HepG2 (cell line): ENCODE data around the gene SNX2. TPM values are rescaled to one million over a fixed set of nuclear protein-coding genes. Genes with fewer than 3 reads are reported as not detected.

Source experiments
- ATAC-seq: fragments of 200-7000 bp; cut with Tn5 transposase; 3 replicates; pipeline ENCODE4 v1.9.1; 2020; ENCODE audit warnings: mild to moderate bottlenecking, moderate library complexity
- BruUV-seq: library from RNA; stranded (reverse); fragments of 400-500 nt; replicated peaks from 2 replicates; lab custom pipeline; 2021; lab: Mats Ljungman, UMichigan
- CTCF ChIA-PET: fragments of 300-600 bp; formaldehyde crosslinking; extraction: SDS; loops from one replicate; lab custom pipeline; 2021; ENCODE audit warnings: low total read pairs, inconsistent platforms, low intra/inter-chr PET ratio; lab: Yijun Ruan, JAX
- POLR2A ChIA-PET: fragments of 350-600 bp; sonication (Branson Sonifier 250); formaldehyde crosslinking; loops from one replicate; lab custom pipeline; 2020; ENCODE audit warnings: antibody characterized with exemption, inconsistent platforms; lab: Yijun Ruan, JAX
- DNase-seq: peaks from one replicate; pipeline ENCODE4 v3.0.0-alpha.2; 2015; ENCODE audit warnings: low spot score
- FAIRE-seq: peaks from 3 replicates; lab custom pipeline; 2011; peaks lifted over from hg19 to GRCh38; lab: Jason Lieb, UNC
- H2AFZ ChIP-seq: one replicate; pipeline ENCODE4 v1.6.1; 2011; ENCODE audit warnings: low read length, inconsistent platforms
- H3K27ac ChIP-seq: fragments of 300-600 bp; 3 replicates; pipeline ENCODE4 v1.8.0; 2011; ENCODE audit warnings: mixed run types, mild to moderate bottlenecking, mixed read lengths, low read length, inconsistent platforms; ENCODE audit not compliant: insufficient read depth; ENCODE audit errors: extremely low read length
- H3K27me3 ChIP-seq, 2 experiments: fragments of 200-600 bp in 1 of 2; 2 replicates in 1 of 2; 3 replicates in 1 of 2; pipeline versions ENCODE4 v1.6.0 to v1.8.0; 2011; ENCODE audit warnings: low read length in 2 of 2, mild to moderate bottlenecking in 2 of 2, moderate library complexity in 2 of 2, inconsistent platforms in 1 of 2; ENCODE audit not compliant: insufficient read depth in 2 of 2, control insufficient read depth in 1 of 2
- H3K36me3 ChIP-seq, 2 experiments: fragments of 200-600 bp in 1 of 2; replicated peaks in 1 of 2; 2 replicates in 1 of 2; 3 replicates in 1 of 2; pipeline versions ENCODE4 v1.5.1 to v1.8.0; 2011; ENCODE audit warnings: low read length in 2 of 2, inconsistent platforms in 1 of 2; ENCODE audit not compliant: insufficient read depth in 2 of 2, control insufficient read depth in 1 of 2
- H3K4me1 ChIP-seq: 2 replicates; pipeline ENCODE4 v1.5.1; 2012; ENCODE audit warnings: low read length, inconsistent platforms; ENCODE audit not compliant: insufficient read depth
- H3K4me2 ChIP-seq: 2 replicates; pipeline ENCODE4 v1.6.0; 2011; ENCODE audit warnings: low read depth, low read length, inconsistent platforms
- H3K4me3 ChIP-seq, 3 experiments: fragments of 200-600 bp in 1 of 3; sonication (generic), shearing (Covaris generic) in 1 of 3; replicated peaks in 1 of 3; 2 replicates each; pipeline ENCODE4 v1.5.1; 2011 to 2016; ENCODE audit warnings: low read length in 3 of 3, inconsistent platforms in 2 of 3, low read depth in 2 of 3, mild to moderate bottlenecking in 2 of 3, control low read depth in 1 of 3, mixed read lengths in 1 of 3; ENCODE audit not compliant: insufficient read depth in 1 of 3
- H3K79me2 ChIP-seq: one replicate; pipeline ENCODE4 v1.6.1; 2011; ENCODE audit warnings: low read length, inconsistent platforms; ENCODE audit not compliant: insufficient read depth
- H3K9ac ChIP-seq: 2 replicates; pipeline ENCODE4 v1.6.0; 2011; ENCODE audit warnings: mild to moderate bottlenecking, low read depth, low read length, inconsistent platforms; ENCODE audit not compliant: insufficient read depth
- H3K9me3 ChIP-seq: 2 replicates; pipeline ENCODE4 v1.5.1; 2012; ENCODE audit warnings: mild to moderate bottlenecking, low read length
- H4K20me1 ChIP-seq: 2 replicates; pipeline ENCODE4 v1.6.0; 2011; ENCODE audit warnings: inconsistent platforms, mild to moderate bottlenecking, low read length, moderate library complexity; ENCODE audit not compliant: insufficient read depth
- MAFF ChIP-seq: IDR thresholded peaks from 2 replicates; pipeline ENCODE4 v1.6.1; 2011; ENCODE audit warnings: low read depth, low read length, improper control_type of control experiment
- NKX3-1 ChIP-seq: sonication (generic); formaldehyde crosslinking; IDR thresholded peaks from 2 replicates; pipeline ENCODE4 v1.5.0; 2020; ENCODE audit warnings: missing genetic modification reagents
- SETDB1 ChIP-seq: sonication (generic); formaldehyde crosslinking; IDR thresholded peaks from 2 replicates; pipeline ENCODE4 v1.5.1; 2020; ENCODE audit warnings: missing genetic modification reagents, mild to moderate bottlenecking, borderline replicate concordance
- SRF ChIP-seq: IDR thresholded peaks from 2 replicates; pipeline ENCODE4 v1.6.1; 2011; ENCODE audit warnings: mild to moderate bottlenecking, low read depth, low read length, moderate library complexity
- TEAD3 ChIP-seq: optimal IDR thresholded peaks from 2 replicates; pipeline ENCODE3; 2016; ENCODE audit warnings: borderline replicate concordance
- ZNF546 ChIP-seq: sonication (generic); formaldehyde crosslinking; conservative IDR thresholded peaks from 2 replicates; pipeline ENCODE4 v1.8.1; 2023; ENCODE audit warnings: mild to moderate bottlenecking, missing genetic modification reagents
- ZNF597 ChIP-seq: sonication (generic); formaldehyde crosslinking; IDR thresholded peaks from 2 replicates; pipeline ENCODE4 v1.5.0; 2020; ENCODE audit warnings: missing genetic modification reagents
- ZNF652 ChIP-seq: IDR thresholded peaks from 2 replicates; pipeline ENCODE4 v1.6.1; 2016; ENCODE audit warnings: low read depth, borderline replicate concordance
- WGBS: methylation state at CpG from one replicate; pipeline ENCODE4 v1.1.6; 2017; ENCODE audit warnings: low lambda C conversion rate; 5-methylcytosine and 5-hydroxymethylcytosine counted together
- in situ Hi-C: cut with HindIII; loops from 2 replicates; pipeline ENCODE4 v1.10.0; 2017; ENCODE audit warnings: low pct_unique_long_range_greater_than_20kb; ENCODE audit not compliant: extremely low pct_ligation_motif_present
- intact Hi-C: fragments of 100-400 bp; cut with micrococcal nuclease; formaldehyde crosslinking; loops from one replicate; pipeline ENCODE4 v1.10.0; 2022; ENCODE audit not compliant: unreplicated experiment
- polyA plus RNA-seq, 8 experiments: library from polyadenylated mRNA; depleted of rRNA in 3 of 8; stranded (reverse) in 7 of 8; unstranded in 1 of 8; fragments of >200 nt; fragmentation: Illumina TruSeq in 4 of 8; extraction: Trizol in 4 of 8; gene quantifications; 2 replicates each; pipeline versions ENCODE4 v1.2.1 to v1.2.3, GENCODE V29; 2011 to 2016; ENCODE audit warnings: low read depth in 4 of 8, missing spikeins in 1 of 8, mixed read lengths in 1 of 8; ENCODE audit not compliant: insufficient read depth in 1 of 8
- total RNA-seq, 5 experiments: library from RNA; depleted of rRNA; stranded (reverse); fragments of >200 nt; fragmentation: Illumina TruSeq; extraction: Trizol; gene quantifications; 2 replicates each; pipeline ENCODE4 v1.2.3, GENCODE V29; 2016; ENCODE audit warnings: low read depth in 1 of 5

SNX2 gene
- total and polyA plus RNA-seq, 2 of the 13 experiments (the other 11 are each of a cell fraction or from before 2014, with no cell fraction given): 26.4 to 78.8 TPM

DNA sequence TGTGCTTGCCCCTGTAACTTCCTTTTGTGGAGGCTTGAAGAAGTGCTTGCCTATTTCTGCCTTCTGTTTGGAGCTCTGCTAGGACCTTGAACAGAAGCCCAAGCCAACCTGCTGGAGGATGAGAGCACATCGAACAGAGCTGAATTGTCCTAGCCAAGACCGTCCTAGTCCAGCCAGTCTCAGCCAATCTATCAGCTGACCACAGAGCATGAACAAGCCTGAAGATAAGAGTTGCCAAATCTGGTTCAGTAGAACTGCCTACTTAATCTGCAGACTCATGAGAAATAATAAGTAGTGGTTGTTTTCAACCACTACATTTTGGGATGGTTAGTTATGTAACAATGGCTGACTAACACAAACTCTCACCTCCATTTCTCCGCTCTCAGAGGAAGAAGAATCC, 4.4 kb upstream of the SNX2 start:
- peak; percentile 88 for TF ChIP-seq ZNF546 (CRISPR knock-in tag)
- TF ChIP-seq MAFF: 0 out of 2 replicates have a peak, but pooled peaks have one; percentile 15
- TF ChIP-seq ZNF597 (CRISPR knock-in tag): no peak
- H3K4me3 ChIP-seq: no peak overlapping the region

GRCh38 chr5:122772446-122772845, 2.4 kb upstream of the SNX2 start:
- H3K4me2 ChIP-seq: no peak overlapping the region
- no peak overlapping the region for H3K4me3 ChIP-seq
- intact Hi-C loops: no loop called here
- CTCF ChIA-PET: no interaction called here
- H3K9me3 ChIP-seq: no peaks in the 10 kb centered on the region
- H3K4me1 ChIP-seq: peaks cover 36% of the 10 kb centered on the region
- peaks cover 10% of the 10 kb centered on the region; the same call in 1 of the 2 replicates for H4K20me1 ChIP-seq
- TF ChIP-seq NKX3-1 (no peak), ZNF652 (CRISPR knock-in tag) (peak; percentile 80), SRF (peak; percentile 62), TEAD3 (CRISPR knock-in tag) (peak; percentile 86), SETDB1 (no peak)
- H3K9ac ChIP-seq: no peak overlapping the region
- in situ Hi-C loops: no loop called here
- no peaks in the 10 kb centered on the region; a peak in 1 of 5 replicates for H3K27me3 ChIP-seq
- no peak for FAIRE-seq
- POLR2A ChIA-PET: no interaction called here
- H3K79me2 ChIP-seq: peaks cover 20% of the 10 kb centered on the region
- no peaks in the 10 kb centered on the region for H3K36me3 ChIP-seq
- DNase-seq: peak; percentile 32
- WGBS: 0% methylated on average over 1 of the region's 1 CpG
- ATAC-seq: no peak
- BruUV-seq: no TSS peak
- H2AFZ ChIP-seq: peak overlapping the region; percentile 43
- no peak overlapping the region for H3K27ac ChIP-seq

More for the DNA sequence above, 4.4 kb upstream of the SNX2 start:
- Histone ChIP-seq H4K20me1 (0 out of 2 replicates have a peak, but pooled peaks cover under 1% of the 10 kb centered on the region), H3K4me2 (no peak overlapping the region), H2AFZ (no peak overlapping the region), H3K9me3 (no peaks in the 10 kb centered on the region), H3K36me3 (no peaks in the 10 kb centered on the region), H3K9ac (no peak overlapping the region), H3K27ac (no peak overlapping the region), H3K4me1 (peaks cover 41% of the 10 kb centered on the region), H3K27me3 (no peaks in the 10 kb centered on the region; a peak in 1 of 5 replicates), H3K79me2 (peaks cover under 1% of the 10 kb centered on the region)
- in situ Hi-C loops: no loop called here
- BruUV-seq: no TSS peak
- intact Hi-C loops: no loop called here
- WGBS: 36% methylated on average over 3 of the region's 3 CpGs
- ATAC-seq (no peak), DNase-seq (no peak), FAIRE-seq (no peak)
- POLR2A ChIA-PET: no interaction called here
- CTCF ChIA-PET: no interaction called here
